ENCODE results near the gene IKBKE. TPM values are rescaled to one million over a fixed set of nuclear protein-coding genes. Genes with fewer than 3 reads are reported as not detected.
A peak's percentile ranks its signal among the peaks of the same experiment; 100 is the strongest.

IKBKE gene
- total RNA-seq, 1 experiment from 2014 or later, result 12.6 TPM

- H3K27me3 ChIP-seq (replicated peaks), result no peaks in the 10 kb centered on the region
- peaks cover 14% of the 10 kb centered on the region for H3K4me1 ChIP-seq (replicated peaks)
- H3K4me3 ChIP-seq, result no peak overlapping the region
- peaks cover 30% of the 10 kb centered on the region for H3K36me3 ChIP-seq
- no peak for DNase-seq (ENCODE audit: low read depth in 1 of 2, low spot score in 2 of 2)
- H3K27ac ChIP-seq, result no peak overlapping the region
- no peaks in the 10 kb centered on the region for H3K9me3 ChIP-seq (replicated peaks)
Measured at GRCh38 chr1:206487970-206488369, 17.7 kb downstream of the IKBKE start.

GRCh38 chr1:206488466-206488865 is 18.2 kb downstream of the IKBKE start:
- DNase-seq (ENCODE audit: low read depth in 1 of 2, low spot score in 2 of 2), result no peak
- Histone ChIP-seq H3K9me3 (replicated peaks) (no peaks in the 10 kb centered on the region), H3K4me1 (replicated peaks) (peaks cover 14% of the 10 kb centered on the region), H3K27ac (no peak overlapping the region), H3K4me3 (no peak overlapping the region), H3K36me3 (peaks cover 31% of the 10 kb centered on the region), H3K27me3 (replicated peaks) (no peaks in the 10 kb centered on the region)

- DNase-seq (ENCODE audit: low read depth in 1 of 2, low spot score in 2 of 2), result peak; percentile 70 to 81
- H3K9me3 ChIP-seq (replicated peaks), result no peaks in the 10 kb centered on the region
- no peak overlapping the region for H3K4me3 ChIP-seq
- H3K27me3 ChIP-seq (replicated peaks), result no peaks in the 10 kb centered on the region
- H3K36me3 ChIP-seq, result peaks cover 35% of the 10 kb centered on the region
- no peak overlapping the region for H3K27ac ChIP-seq
- H3K4me1 ChIP-seq (replicated peaks), result peaks cover 14% of the 10 kb centered on the region
Measured at GRCh38 chr1:206489980-206490770, 19.9 kb downstream of the IKBKE start.

GRCh38 chr1:206490771-206491405 is 20.6 kb downstream of the IKBKE start:
- no peak for DNase-seq (ENCODE audit: low read depth in 1 of 2, low spot score in 2 of 2)

GRCh38 chr1:206491616-206492015 is 21.3 kb downstream of the IKBKE start:
- Histone ChIP-seq H3K36me3 (peaks cover 35% of the 10 kb centered on the region), H3K27ac (no peak overlapping the region), H3K9me3 (replicated peaks) (no peaks in the 10 kb centered on the region), H3K4me3 (no peak overlapping the region), H3K4me1 (replicated peaks) (peaks cover 14% of the 10 kb centered on the region), H3K27me3 (replicated peaks) (no peaks in the 10 kb centered on the region)
- DNase-seq (ENCODE audit: low read depth in 1 of 2, low spot score in 2 of 2), result no peak

More at GRCh38 chr1:206490771-206491405, 20.6 kb downstream of the IKBKE start:
- no peaks in the 10 kb centered on the region for H3K9me3 ChIP-seq (replicated peaks)
- H3K36me3 ChIP-seq, result peaks cover 35% of the 10 kb centered on the region
- H3K27ac ChIP-seq, result peak overlapping the region; percentile 6; the same call in 1 of the 2 replicates
- H3K4me1 ChIP-seq (replicated peaks), result peaks cover 14% of the 10 kb centered on the region
- H3K4me3 ChIP-seq, result no peak overlapping the region
- H3K27me3 ChIP-seq (replicated peaks), result no peaks in the 10 kb centered on the region

DNA sequence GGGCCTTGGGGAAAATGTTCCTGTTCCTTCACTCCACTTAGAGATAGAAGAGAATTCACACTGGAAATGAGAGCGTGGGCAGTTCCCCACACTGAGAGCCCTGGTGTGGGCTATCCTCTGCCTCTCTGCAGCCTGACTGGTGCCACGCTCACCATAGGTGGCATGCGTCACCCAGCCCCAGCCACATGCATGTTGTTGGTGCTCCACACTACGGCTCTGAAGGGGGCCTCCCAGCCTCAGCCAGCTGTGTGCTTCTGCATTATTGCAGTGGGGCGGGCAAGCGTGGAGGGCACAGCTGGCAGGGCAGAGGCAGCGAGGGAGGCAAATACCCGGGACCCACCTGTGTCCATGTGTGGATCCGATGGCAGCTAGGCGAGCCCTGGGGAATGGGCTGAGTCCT is 22.3 kb downstream of the IKBKE start:
- H3K36me3 ChIP-seq, result peaks cover 35% of the 10 kb centered on the region
- no peak overlapping the region for H3K27ac ChIP-seq
- peaks cover 14% of the 10 kb centered on the region for H3K4me1 ChIP-seq (replicated peaks)
- H3K4me3 ChIP-seq, result no peak overlapping the region
- DNase-seq (ENCODE audit: low read depth in 1 of 2, low spot score in 2 of 2), result no peak
- H3K27me3 ChIP-seq (replicated peaks), result no peaks in the 10 kb centered on the region
- no peaks in the 10 kb centered on the region for H3K9me3 ChIP-seq (replicated peaks)

DNA sequence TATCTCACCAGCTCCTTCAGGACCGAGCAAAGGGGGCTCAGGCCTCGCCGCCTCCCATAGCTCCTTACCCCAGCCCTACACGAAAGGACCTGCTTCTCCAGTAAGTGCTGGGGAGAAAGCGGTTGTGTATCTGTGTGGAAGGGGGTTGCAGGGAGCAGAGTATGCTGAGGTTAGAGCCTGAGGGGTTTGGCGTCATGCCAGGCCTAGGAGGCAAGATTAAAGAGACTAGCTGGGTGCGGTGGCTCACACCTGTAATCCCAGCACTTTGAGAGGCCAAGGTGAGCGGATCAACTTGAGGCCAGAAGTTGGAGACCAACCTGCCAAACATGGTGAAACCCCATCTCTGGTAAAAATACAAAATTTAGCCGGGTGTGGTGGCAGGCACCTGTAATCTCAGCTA is 23.0 kb downstream of the IKBKE start:
- Histone ChIP-seq H3K27me3 (replicated peaks) (no peaks in the 10 kb centered on the region), H3K9me3 (replicated peaks) (no peaks in the 10 kb centered on the region), H3K27ac (no peak overlapping the region), H3K4me3 (no peak overlapping the region), H3K4me1 (replicated peaks) (peaks cover 14% of the 10 kb centered on the region), H3K36me3 (peaks cover 35% of the 10 kb centered on the region)
- DNase-seq (ENCODE audit: low read depth in 1 of 2, low spot score in 2 of 2), result no peak

GRCh38 chr1:206495011-206495461 is 24.8 kb downstream of the IKBKE start:
- Histone ChIP-seq H3K36me3 (peaks cover 35% of the 10 kb centered on the region), H3K27ac (no peak overlapping the region), H3K9me3 (replicated peaks) (no peaks in the 10 kb centered on the region), H3K27me3 (replicated peaks) (no peaks in the 10 kb centered on the region), H3K4me3 (no peak overlapping the region), H3K4me1 (replicated peaks) (peaks cover 25% of the 10 kb centered on the region)
- DNase-seq (ENCODE audit: low read depth in 1 of 2, low spot score in 2 of 2), result no peak

DNA sequence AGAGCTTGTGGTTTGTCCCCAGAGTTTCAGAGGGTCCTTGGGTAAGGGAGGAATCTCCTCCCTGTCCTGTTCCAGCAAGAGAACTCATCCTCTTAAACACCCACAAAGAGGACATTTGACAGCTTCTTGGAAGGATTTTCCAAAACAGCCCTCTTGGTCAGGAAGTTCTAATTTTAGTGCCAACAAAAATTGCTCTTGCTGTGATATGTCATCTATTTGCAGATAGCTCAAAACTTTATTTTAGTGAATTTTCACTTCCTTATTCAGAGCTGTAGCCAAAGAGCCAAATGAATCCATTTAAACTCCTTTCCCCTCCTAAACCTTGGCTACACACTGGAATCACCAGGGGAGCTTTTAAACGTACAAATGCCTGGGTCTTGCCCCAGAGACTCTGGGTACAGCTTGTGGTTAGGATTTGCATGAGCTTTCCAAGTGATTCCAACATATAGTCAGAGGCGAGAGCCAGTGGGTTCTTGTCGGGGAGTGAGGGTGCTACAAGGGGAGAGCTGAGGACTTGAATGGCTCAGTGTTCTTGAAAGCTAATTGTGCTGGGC is 25.3 kb downstream of the IKBKE start:
- no peak for DNase-seq (ENCODE audit: low read depth in 1 of 2, low spot score in 2 of 2)
- no peak overlapping the region for H3K27ac ChIP-seq
- no peaks in the 10 kb centered on the region for H3K27me3 ChIP-seq (replicated peaks)

DNA sequence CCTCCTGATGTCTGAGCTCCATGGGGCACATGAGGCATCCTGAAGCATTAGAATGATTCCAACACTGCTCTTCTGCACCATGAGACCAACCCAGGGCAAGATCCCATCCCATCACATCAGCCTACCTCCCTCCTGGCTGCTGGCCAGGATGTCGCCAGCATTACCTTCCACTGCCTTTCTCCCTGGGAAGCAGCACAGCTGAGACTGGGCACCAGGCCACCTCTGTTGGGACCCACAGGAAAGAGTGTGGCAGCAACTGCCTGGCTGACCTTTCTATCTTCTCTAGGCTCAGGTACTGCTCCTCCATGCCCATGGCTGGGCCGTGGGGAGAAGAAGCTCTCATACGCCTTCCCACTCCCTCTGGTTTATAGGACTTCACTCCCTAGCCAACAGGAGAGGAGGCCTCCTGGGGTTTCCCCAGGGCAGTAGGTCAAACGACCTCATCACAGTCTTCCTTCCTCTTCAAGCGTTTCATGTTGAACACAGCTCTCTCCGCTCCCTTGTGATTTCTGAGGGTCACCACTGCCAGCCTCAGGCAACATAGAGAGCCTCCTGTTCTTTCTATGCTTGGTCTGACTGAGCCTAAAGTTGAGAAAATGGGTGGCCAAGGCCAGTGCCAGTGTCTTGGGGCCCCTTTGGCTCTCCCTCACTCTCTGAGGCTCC is 26.0 kb downstream of the IKBKE start:
- DNase-seq (ENCODE audit: low read depth in 1 of 2, low spot score in 2 of 2), result no peak
- no peak overlapping the region for H3K27ac ChIP-seq

More for the DNA sequence above, 25.3 kb downstream of the IKBKE start:
- Histone ChIP-seq H3K4me1 (replicated peaks) (peaks cover 26% of the 10 kb centered on the region), H3K9me3 (replicated peaks) (no peaks in the 10 kb centered on the region), H3K4me3 (no peak overlapping the region), H3K36me3 (peaks cover 34% of the 10 kb centered on the region)

GRCh38 chr1:206497363-206497762 is 27.1 kb downstream of the IKBKE start:
- Histone ChIP-seq H3K4me3 (no peak overlapping the region), H3K27me3 (replicated peaks) (no peaks in the 10 kb centered on the region), H3K9me3 (replicated peaks) (no peaks in the 10 kb centered on the region), H3K4me1 (replicated peaks) (peaks cover 34% of the 10 kb centered on the region), H3K27ac (no peak overlapping the region), H3K36me3 (peaks cover 16% of the 10 kb centered on the region)
- no peak for DNase-seq (ENCODE audit: low read depth in 1 of 2, low spot score in 2 of 2)

More for the DNA sequence above, 26.0 kb downstream of the IKBKE start:
- H3K4me3 ChIP-seq, result no peak overlapping the region
- no peaks in the 10 kb centered on the region for H3K9me3 ChIP-seq (replicated peaks)
- peaks cover 27% of the 10 kb centered on the region for H3K36me3 ChIP-seq
- H3K4me1 ChIP-seq (replicated peaks), result peaks cover 26% of the 10 kb centered on the region
- H3K27me3 ChIP-seq (replicated peaks), result no peaks in the 10 kb centered on the region

DNA sequence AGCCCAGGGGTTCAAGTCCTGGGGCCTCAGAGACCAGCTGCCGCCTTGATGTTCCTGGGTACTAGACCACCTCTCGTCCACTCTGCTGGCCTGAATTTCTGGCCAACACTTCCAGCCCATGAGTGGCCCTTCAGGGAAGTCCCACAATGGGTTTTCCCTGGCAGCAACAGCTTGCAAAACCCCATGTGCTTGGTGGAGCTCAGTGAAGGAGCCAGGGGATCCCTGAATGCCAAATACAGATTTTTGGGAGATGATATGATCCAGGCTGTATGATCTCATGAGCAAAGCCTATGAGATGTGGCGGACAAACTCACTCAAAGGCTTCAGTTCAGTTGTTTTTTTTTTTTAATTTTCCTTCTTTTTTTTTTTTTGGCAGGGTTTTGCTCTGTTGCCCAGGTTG is 27.5 kb downstream of the IKBKE start:
- Histone ChIP-seq H3K27me3 (replicated peaks) (no peaks in the 10 kb centered on the region), H3K27ac (no peak overlapping the region), H3K9me3 (replicated peaks) (no peaks in the 10 kb centered on the region), H3K4me1 (replicated peaks) (peaks cover 38% of the 10 kb centered on the region), H3K36me3 (peaks cover 12% of the 10 kb centered on the region), H3K4me3 (no peak overlapping the region)
- DNase-seq (ENCODE audit: low read depth in 1 of 2, low spot score in 2 of 2), result no peak

- Histone ChIP-seq H3K27me3 (replicated peaks) (no peaks in the 10 kb centered on the region), H3K9me3 (replicated peaks) (no peaks in the 10 kb centered on the region), H3K4me3 (no peak overlapping the region), H3K27ac (no peak overlapping the region), H3K4me1 (replicated peaks) (peaks cover 48% of the 10 kb centered on the region), H3K36me3 (peaks cover 5% of the 10 kb centered on the region)
- no peak for DNase-seq (ENCODE audit: low read depth in 1 of 2, low spot score in 2 of 2)
Measured at GRCh38 chr1:206498685-206499084, 28.4 kb downstream of the IKBKE start.
